ENCODE results near the gene SCEL. TPM values are rescaled to one million over a fixed set of nuclear protein-coding genes. Genes with fewer than 3 reads are reported as not detected.

Gene SCEL
- total RNA-seq, 2 experiments from 2014 or later, result not detected

DNA sequence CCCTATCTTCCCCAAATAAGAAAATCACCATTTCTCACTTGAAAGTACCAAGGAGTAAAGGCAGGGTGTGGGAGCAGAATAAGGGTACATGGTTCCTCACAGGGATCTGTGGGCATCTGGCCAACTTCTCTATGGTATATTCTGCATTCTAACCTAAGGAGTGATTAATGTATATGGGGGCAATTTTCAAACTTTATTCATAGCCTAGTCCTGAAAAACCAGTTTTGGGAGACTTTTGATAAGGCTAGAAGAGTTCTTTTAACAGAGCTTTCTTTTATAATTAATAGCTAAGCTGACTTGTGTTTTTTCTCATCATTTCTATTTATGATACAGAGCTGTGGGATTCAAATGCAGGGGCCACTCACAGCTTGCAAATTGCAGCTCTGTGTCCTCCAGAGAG is 852 bp downstream of the SCEL start:
- Histone ChIP-seq H3K4me1 (ENCODE audit: insufficient read depth, low read length) (no peaks in the 10 kb centered on the region), H3K36me3 (ENCODE audit: insufficient read depth, low read length) (no peaks in the 10 kb centered on the region), H3K27ac (ENCODE audit: low read depth in 1 of 2, low read length in 2 of 2) (no peak overlapping the region), H3K27me3 (ENCODE audit: control insufficient read depth in 1 of 2, insufficient read depth in 2 of 2, low read length in 2 of 2) (no peaks in the 10 kb centered on the region), H3K4me3 (ENCODE audit: low read length) (no peak overlapping the region), H3K9me3 (ENCODE audit: control insufficient read depth in 1 of 2, insufficient read depth in 1 of 2, low read length in 2 of 2) (no peaks in the 10 kb centered on the region)
- Mint-ChIP-seq H3K36me3 (ENCODE audit: low read depth) (no peaks in the 10 kb centered on the region), H3K4me3 (no peak overlapping the region), H3K9me3 (no peaks in the 10 kb centered on the region), H3K27me3 (peaks cover 21% of the 10 kb centered on the region), H3K4me1 (ENCODE audit: low read depth) (no peaks in the 10 kb centered on the region), H3K27ac (no peak overlapping the region)
- POLR2A ChIA-PET, result interaction anchor here (0.6 kb wide), 1 partner anchor 101 kb away, joined by 4 read pairs; no protein-coding TSS in a partner anchor
- CTCF ChIA-PET, result no interaction called here
- no peak for DNase-seq
- intact Hi-C loops (cut with DNase I, micrococcal nuclease), result no loop called here
- TF ChIP-seq, protein P1, sequence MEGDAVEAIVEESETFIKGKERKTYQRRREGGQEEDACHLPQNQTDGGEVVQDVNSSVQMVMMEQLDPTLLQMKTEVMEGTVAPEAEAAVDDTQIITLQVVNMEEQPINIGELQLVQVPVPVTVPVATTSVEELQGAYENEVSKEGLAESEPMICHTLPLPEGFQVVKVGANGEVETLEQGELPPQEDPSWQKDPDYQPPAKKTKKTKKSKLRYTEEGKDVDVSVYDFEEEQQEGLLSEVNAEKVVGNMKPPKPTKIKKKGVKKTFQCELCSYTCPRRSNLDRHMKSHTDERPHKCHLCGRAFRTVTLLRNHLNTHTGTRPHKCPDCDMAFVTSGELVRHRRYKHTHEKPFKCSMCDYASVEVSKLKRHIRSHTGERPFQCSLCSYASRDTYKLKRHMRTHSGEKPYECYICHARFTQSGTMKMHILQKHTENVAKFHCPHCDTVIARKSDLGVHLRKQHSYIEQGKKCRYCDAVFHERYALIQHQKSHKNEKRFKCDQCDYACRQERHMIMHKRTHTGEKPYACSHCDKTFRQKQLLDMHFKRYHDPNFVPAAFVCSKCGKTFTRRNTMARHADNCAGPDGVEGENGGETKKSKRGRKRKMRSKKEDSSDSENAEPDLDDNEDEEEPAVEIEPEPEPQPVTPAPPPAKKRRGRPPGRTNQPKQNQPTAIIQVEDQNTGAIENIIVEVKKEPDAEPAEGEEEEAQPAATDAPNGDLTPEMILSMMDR (IDR thresholded peaks at IDR 0.05), result no peak
- no peak for ATAC-seq (ENCODE audit: poor library complexity)

DNA sequence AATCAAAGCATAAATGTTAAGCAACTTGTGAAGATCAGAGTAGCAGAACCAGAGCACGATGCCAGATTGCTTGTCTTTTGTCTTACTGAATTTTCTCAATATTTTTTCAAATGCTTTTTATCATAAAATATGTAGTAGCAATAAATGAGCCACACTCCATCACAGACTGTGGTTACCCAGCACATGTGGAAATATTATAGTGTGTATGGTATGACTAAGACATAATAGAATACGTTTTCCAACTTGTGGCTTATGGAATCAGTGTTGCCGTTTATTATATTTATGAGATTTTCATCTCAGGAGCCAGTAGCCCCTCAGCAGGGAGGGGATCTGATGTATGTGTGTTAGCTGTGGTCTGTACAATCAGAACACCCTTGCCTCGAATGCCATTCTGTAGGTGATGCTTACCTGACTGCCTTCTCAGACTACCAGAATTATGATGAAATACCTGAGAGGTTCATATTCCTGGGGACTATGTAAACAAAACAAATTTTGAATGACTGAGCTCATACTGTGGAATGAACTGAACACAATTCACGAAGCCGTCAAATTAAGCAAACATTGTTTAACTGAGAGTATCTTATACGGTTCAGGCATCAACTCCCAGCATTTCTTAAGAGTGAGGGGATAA is 1.9 kb downstream of the SCEL start:
- no peak overlapping the region for H3K4me3 ChIP-seq (ENCODE audit: low read length)
- no peak overlapping the region for H3K27ac ChIP-seq (ENCODE audit: low read depth in 1 of 2, low read length in 2 of 2)
- no peak overlapping the region for H3K27ac Mint-ChIP-seq
- DNase-seq (no peak), ATAC-seq (ENCODE audit: poor library complexity) (no peak)
- no peaks in the 10 kb centered on the region for H3K4me1 ChIP-seq (ENCODE audit: insufficient read depth, low read length)
- H3K4me1 Mint-ChIP-seq (ENCODE audit: low read depth), result no peaks in the 10 kb centered on the region
- no peaks in the 10 kb centered on the region for H3K36me3 Mint-ChIP-seq (ENCODE audit: low read depth)
- no peaks in the 10 kb centered on the region for H3K36me3 ChIP-seq (ENCODE audit: insufficient read depth, low read length)
- H3K4me3 Mint-ChIP-seq, result no peak overlapping the region
- H3K27me3 Mint-ChIP-seq, result peaks cover 21% of the 10 kb centered on the region
- H3K9me3 Mint-ChIP-seq, result no peaks in the 10 kb centered on the region
- intact Hi-C loops (cut with DNase I, micrococcal nuclease), result no loop called here
- POLR2A ChIA-PET, result no interaction called here
- H3K9me3 ChIP-seq (ENCODE audit: control insufficient read depth in 1 of 2, insufficient read depth in 1 of 2, low read length in 2 of 2), result no peaks in the 10 kb centered on the region
- H3K27me3 ChIP-seq (ENCODE audit: control insufficient read depth in 1 of 2, insufficient read depth in 2 of 2, low read length in 2 of 2), result no peaks in the 10 kb centered on the region
- TF ChIP-seq, protein P1 (IDR thresholded peaks at IDR 0.05), result no peak
- CTCF ChIA-PET, result interaction anchor here (1.1 kb wide), 1 partner anchor 10 kb away, joined by 5 read pairs; no protein-coding TSS in a partner anchor

DNA sequence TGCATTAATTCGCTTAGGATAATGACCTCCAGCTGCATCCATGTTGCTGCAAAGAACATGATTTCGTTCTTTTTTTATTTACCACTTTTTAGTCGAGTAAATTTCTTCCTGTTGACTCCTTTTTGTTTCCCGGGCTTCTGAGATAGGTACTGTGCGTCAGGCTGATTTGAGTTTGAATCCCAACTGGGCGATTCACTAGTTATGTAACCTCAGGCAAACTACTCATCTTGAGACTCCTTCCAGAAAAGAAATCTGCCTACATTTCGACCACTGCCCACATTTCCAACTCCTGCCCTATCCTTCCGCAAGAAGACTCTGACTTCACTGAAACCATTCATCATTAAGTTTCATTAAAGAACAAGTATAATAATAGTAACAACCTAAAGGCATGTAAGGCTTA is 8.2 kb downstream of the SCEL start:
- no peak overlapping the region for H3K27ac Mint-ChIP-seq
- intact Hi-C loops (cut with DNase I, micrococcal nuclease), result no loop called here
- Histone ChIP-seq H3K36me3 (ENCODE audit: insufficient read depth, low read length) (no peaks in the 10 kb centered on the region), H3K4me1 (ENCODE audit: insufficient read depth, low read length) (no peaks in the 10 kb centered on the region), H3K9me3 (ENCODE audit: control insufficient read depth in 1 of 2, insufficient read depth in 1 of 2, low read length in 2 of 2) (no peaks in the 10 kb centered on the region), H3K27ac (ENCODE audit: low read depth in 1 of 2, low read length in 2 of 2) (no peak overlapping the region), H3K4me3 (ENCODE audit: low read length) (no peak overlapping the region), H3K27me3 (ENCODE audit: control insufficient read depth in 1 of 2, insufficient read depth in 2 of 2, low read length in 2 of 2) (no peaks in the 10 kb centered on the region)
- H3K4me3 Mint-ChIP-seq, result no peak overlapping the region
- H3K36me3 Mint-ChIP-seq (ENCODE audit: low read depth), result no peaks in the 10 kb centered on the region
- CTCF ChIA-PET, result interaction anchor here (1.1 kb wide), 1 partner anchor 10 kb away, joined by 3 read pairs; no protein-coding TSS in a partner anchor
- peaks cover 22% of the 10 kb centered on the region for H3K27me3 Mint-ChIP-seq
- TF ChIP-seq, protein P1 (IDR thresholded peaks at IDR 0.05), result no peak
- POLR2A ChIA-PET, result interaction anchor here (1.0 kb wide), 1 partner anchor 21 kb away, joined by 3 read pairs; no protein-coding TSS in a partner anchor
- DNase-seq (no peak), ATAC-seq (ENCODE audit: poor library complexity) (no peak)
- H3K4me1 Mint-ChIP-seq (ENCODE audit: low read depth), result no peaks in the 10 kb centered on the region
- H3K9me3 Mint-ChIP-seq, result no peaks in the 10 kb centered on the region

Data from CD4-positive, alpha-beta T cell (primary cell).